ENCODE results near the gene BCLAF3.

- TF ChIP-seq REST (IDR thresholded peaks at IDR 0.05; ENCODE audit: insufficient read depth in 1 of 2, low read depth in 2 of 2, low read length in 2 of 2) (no peak), TAF1 (IDR thresholded peaks at IDR 0.05; ENCODE audit: borderline replicate concordance, insufficient read depth, low read length) (no peak)
These were observed 15.0 kb upstream of the BCLAF3 start for GRCh38 chrX:20005883-20006282.

All from PFSK-1 (cell line).